ENCODE measurements around the gene PNMA6F.
A peak's percentile ranks its signal among the peaks of the same experiment; 100 is the strongest.

The PNMA6F gene

GRCh38 chrX:153321381-153322124, at the start of gene PNMA6F:
TSS of gene PNMA6F (minus strand) at chrX:153321767. CDS start at chrX:153320674, 1,093 bp downstream.
- H3K4me3 ChIP-seq = no peak within 1 kb of the TSS
- peak; percentile 53 for DNase-seq (ENCODE audit: low spot score)
- H3K27ac ChIP-seq = no peak within 1 kb of the TSS
- TF ChIP-seq, protein P1, sequence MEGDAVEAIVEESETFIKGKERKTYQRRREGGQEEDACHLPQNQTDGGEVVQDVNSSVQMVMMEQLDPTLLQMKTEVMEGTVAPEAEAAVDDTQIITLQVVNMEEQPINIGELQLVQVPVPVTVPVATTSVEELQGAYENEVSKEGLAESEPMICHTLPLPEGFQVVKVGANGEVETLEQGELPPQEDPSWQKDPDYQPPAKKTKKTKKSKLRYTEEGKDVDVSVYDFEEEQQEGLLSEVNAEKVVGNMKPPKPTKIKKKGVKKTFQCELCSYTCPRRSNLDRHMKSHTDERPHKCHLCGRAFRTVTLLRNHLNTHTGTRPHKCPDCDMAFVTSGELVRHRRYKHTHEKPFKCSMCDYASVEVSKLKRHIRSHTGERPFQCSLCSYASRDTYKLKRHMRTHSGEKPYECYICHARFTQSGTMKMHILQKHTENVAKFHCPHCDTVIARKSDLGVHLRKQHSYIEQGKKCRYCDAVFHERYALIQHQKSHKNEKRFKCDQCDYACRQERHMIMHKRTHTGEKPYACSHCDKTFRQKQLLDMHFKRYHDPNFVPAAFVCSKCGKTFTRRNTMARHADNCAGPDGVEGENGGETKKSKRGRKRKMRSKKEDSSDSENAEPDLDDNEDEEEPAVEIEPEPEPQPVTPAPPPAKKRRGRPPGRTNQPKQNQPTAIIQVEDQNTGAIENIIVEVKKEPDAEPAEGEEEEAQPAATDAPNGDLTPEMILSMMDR (IDR thresholded peaks at IDR 0.05) = no peak

DNA sequence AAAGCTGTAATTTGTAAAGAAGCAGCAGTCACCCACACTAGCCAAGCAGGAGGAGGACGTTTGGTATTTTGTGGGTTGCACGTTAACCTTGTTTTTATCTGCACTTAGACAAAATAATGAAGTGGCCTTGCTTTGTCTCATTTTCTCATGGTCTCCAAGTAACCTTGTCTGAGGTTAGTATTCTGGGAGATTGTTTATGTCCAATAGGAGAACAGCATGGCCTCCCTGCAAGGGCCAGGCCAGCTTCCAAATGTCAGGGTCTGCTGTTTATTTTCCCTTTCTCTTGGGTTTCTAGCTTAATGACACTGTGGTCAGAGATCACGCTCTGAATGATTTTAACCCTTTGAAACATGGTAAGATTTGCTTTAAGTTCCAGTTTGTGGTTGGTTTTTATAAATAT, 49.7 kb upstream of the PNMA6F start:
- TF ChIP-seq, protein P1 (IDR thresholded peaks at IDR 0.05) = no peak
- Histone ChIP-seq H3K27ac (no peak overlapping the region), H3K4me3 (no peak overlapping the region)
- DNase-seq (ENCODE audit: low spot score) = no peak

DNA sequence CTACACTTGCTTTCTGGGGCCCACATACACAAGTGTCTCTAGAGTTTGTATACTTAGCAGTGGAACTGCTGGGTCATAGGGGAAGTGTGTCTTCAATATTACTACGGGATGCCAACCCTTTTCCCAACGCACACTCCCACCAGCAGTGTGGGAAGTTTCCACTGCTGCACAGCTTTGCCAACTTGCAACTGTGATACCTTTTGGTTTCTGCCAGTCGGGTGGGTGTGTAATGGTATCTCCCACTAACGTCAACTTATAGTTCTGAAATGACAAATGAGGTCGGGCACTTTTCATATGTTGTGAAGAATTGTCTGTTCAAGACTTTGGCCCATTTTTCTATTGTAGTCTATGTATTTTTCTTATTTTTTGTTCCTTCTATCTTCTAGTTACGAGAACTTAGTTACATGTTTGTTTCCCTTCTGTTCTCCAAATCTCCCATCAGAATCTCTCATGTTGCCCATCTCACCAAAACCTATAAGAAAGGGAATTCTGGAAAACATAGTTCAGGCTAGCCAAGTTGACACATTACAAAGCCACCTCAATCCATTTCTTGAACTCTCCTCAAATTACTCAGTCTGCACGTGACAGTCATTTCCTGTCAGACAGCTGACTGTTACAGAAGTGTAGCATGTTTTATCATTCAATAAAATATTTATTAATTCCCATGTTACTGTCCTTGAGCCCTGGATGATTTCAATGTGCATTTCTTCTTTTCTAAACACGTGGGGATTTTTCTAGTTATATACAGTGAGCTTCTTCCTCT, 48.9 kb upstream of the PNMA6F start:
- H3K4me3 ChIP-seq = no peak overlapping the region
- TF ChIP-seq, protein P1 (IDR thresholded peaks at IDR 0.05) = no peak

DNA sequence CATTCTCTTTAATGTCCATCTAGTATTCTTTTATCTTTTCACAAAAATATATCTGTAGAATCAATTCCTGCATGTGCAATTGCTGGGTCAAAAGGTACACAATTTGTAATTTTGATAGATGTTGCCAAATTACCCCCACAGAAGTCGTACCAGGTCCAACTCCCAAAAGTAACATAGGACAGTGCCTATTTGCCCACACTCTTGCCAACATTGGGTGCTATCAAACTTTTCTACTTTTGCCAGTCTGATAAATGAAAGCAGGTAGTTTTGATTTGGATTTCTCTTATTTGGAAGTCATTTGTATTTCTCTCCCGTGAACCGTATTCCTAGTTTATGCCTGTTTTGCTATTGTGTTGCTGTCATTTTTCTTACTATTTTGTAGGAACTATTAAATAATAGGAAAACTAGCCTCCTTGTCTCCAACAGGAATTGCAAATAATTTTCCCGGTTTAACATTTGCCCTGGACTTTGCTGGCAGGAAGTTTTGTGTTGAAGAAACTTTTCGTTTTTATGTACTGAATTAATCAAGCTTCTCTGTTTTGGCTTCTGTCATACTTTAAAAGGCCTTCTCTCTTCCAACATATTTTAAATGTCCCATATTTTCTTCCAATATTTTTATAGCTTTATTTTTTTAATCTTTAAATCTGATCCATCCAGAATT, 45.4 kb upstream of the PNMA6F start:
- no peak overlapping the region for H3K4me3 ChIP-seq
- no peak overlapping the region for H3K27ac ChIP-seq
- no peak for DNase-seq (ENCODE audit: low spot score)
- TF ChIP-seq, protein P1 (IDR thresholded peaks at IDR 0.05) = no peak

More for the DNA sequence above, 48.9 kb upstream of the PNMA6F start:
- peak; percentile 26 for DNase-seq (ENCODE audit: low spot score)
- no peak overlapping the region for H3K27ac ChIP-seq

DNA sequence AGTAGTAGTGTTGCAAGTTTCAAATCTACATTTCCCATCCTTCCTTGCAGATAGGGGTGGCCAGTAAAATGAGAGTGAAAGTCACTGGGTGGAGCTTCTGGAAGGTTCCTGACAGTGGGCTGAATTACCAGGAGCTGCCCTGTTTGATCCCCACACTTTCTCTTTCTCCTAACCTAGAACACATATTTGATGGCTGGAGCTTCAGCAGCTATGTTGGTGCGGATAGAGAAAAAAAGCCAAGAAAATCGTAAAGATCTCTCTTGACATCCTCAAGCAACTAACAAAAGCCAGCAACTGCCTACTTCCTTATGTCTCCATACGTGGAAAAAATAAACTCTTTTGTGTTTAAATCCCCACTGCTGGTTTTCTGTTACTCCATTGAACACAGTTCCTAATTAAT, 44.6 kb upstream of the PNMA6F start:
- TF ChIP-seq, protein P1 (IDR thresholded peaks at IDR 0.05) = no peak
- no peak for DNase-seq (ENCODE audit: low spot score)
- no peak overlapping the region for H3K4me3 ChIP-seq
- H3K27ac ChIP-seq = no peak overlapping the region

DNA sequence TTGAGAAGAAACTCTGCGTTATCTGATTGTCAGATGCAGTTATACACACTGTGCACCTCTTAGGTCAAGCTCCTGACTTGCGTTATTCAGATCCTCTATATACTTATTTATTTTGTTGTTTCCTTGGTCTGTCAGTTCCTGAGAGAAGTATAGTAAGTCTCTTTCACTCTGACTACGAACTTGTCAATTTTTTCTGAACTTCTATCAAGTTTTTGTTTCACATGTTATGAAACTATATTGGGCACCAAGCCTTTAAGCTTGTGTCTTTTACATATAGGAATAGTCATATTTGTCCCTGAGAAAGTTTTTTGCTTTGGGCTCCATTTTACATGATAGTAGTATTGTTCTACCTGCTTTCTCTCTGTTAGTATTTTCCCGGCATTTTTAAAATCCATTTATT, 44.1 kb upstream of the PNMA6F start:
- TF ChIP-seq, protein P1 (IDR thresholded peaks at IDR 0.05) = no peak
- Histone ChIP-seq H3K4me3 (no peak overlapping the region), H3K27ac (no peak overlapping the region)
- no peak for DNase-seq (ENCODE audit: low spot score)

Measured in coronary artery (tissue), 2 donors.